ENCODE results near the gene SPATA33. TPM values are rescaled to one million over a fixed set of nuclear protein-coding genes. Genes with fewer than 3 reads are reported as not detected.

Gene SPATA33
- total RNA-seq, 6 experiments from 2014 or later = 6.3 to 10.1 (median 7.8) TPM

- Mint-ChIP-seq H3K4me3 (no peak overlapping the region), H3K27ac (no peak overlapping the region), H3K4me1 (ENCODE audit: low read depth) (no peaks in the 10 kb centered on the region), H3K27me3 (ENCODE audit: insufficient read depth) (peaks cover 2% of the 10 kb centered on the region; the same call in 1 of the 2 replicates), H3K36me3 (ENCODE audit: low read depth) (peaks cover 5% of the 10 kb centered on the region; the same call in 1 of the 2 replicates), H3K9me3 (no peaks in the 10 kb centered on the region)
- TF ChIP-seq CTCF (IDR thresholded peaks at IDR 0.05) = no peak
- no peak for DNase-seq
Observed at GRCh38 chr16:89710709-89711564, 53.3 kb downstream of the SPATA33 start.

GRCh38 chr16:89711601-89712273 is 54.1 kb downstream of the SPATA33 start:
- Mint-ChIP-seq H3K36me3 (ENCODE audit: low read depth) (peaks cover 5% of the 10 kb centered on the region; the same call in 1 of the 2 replicates), H3K9me3 (no peaks in the 10 kb centered on the region), H3K27me3 (ENCODE audit: insufficient read depth) (0 out of 2 replicates have a peak, but pooled peaks cover 2% of the 10 kb centered on the region), H3K4me1 (ENCODE audit: low read depth) (no peaks in the 10 kb centered on the region), H3K4me3 (peak overlapping the region; percentile 70; the same call in 1 of the 2 replicates), H3K27ac (no peak overlapping the region)
- DNase-seq = peak; percentile 55
- no peak for TF ChIP-seq CTCF (IDR thresholded peaks at IDR 0.05)

- H3K9me3 Mint-ChIP-seq = no peaks in the 10 kb centered on the region
- H3K36me3 Mint-ChIP-seq (ENCODE audit: low read depth) = peaks cover 5% of the 10 kb centered on the region; the same call in 1 of the 2 replicates
- DNase-seq = no peak
- H3K4me3 Mint-ChIP-seq = peak overlapping the region; percentile 70; the same call in 1 of the 2 replicates
- no peaks in the 10 kb centered on the region for H3K4me1 Mint-ChIP-seq (ENCODE audit: low read depth)
- no peak for TF ChIP-seq CTCF (IDR thresholded peaks at IDR 0.05)
- no peak overlapping the region for H3K27ac Mint-ChIP-seq
- H3K27me3 Mint-ChIP-seq (ENCODE audit: insufficient read depth) = 0 out of 2 replicates have a peak, but pooled peaks cover 2% of the 10 kb centered on the region
Observed at GRCh38 chr16:89712274-89712781, 54.7 kb downstream of the SPATA33 start.

GRCh38 chr16:89716493-89716892 is 58.9 kb downstream of the SPATA33 start:
- H3K27me3 Mint-ChIP-seq (ENCODE audit: insufficient read depth) = no peaks in the 10 kb centered on the region
- no peak overlapping the region for H3K27ac Mint-ChIP-seq
- TF ChIP-seq CTCF (IDR thresholded peaks at IDR 0.05) = no peak
- peaks cover 5% of the 10 kb centered on the region for H3K36me3 Mint-ChIP-seq (ENCODE audit: low read depth)
- DNase-seq = no peak
- no peaks in the 10 kb centered on the region for H3K9me3 Mint-ChIP-seq
- peaks cover 25% of the 10 kb centered on the region for H3K4me1 Mint-ChIP-seq (ENCODE audit: low read depth)
- no peak overlapping the region for H3K4me3 Mint-ChIP-seq

- no peak overlapping the region for H3K4me3 Mint-ChIP-seq
- no peak for DNase-seq
- TF ChIP-seq CTCF (IDR thresholded peaks at IDR 0.05) = no peak
- no peak overlapping the region; the same call in 1 of the 2 replicates for H3K27ac Mint-ChIP-seq
- H3K27me3 Mint-ChIP-seq (ENCODE audit: insufficient read depth) = no peaks in the 10 kb centered on the region
- peaks cover 5% of the 10 kb centered on the region for H3K36me3 Mint-ChIP-seq (ENCODE audit: low read depth)
- no peaks in the 10 kb centered on the region for H3K9me3 Mint-ChIP-seq
- peaks cover 25% of the 10 kb centered on the region for H3K4me1 Mint-ChIP-seq (ENCODE audit: low read depth)
Observed at GRCh38 chr16:89716916-89717687, 59.5 kb downstream of the SPATA33 start.

Data from HFFc6 (cell line).